OCI-LY7 (cell line): ENCODE results near the gene CERK.
"Not testable (repeated sequence)": the region's sequence is repeated elsewhere in the genome, so short reads cannot be mapped to it uniquely, and the experiment has no call there.

Experiments
- CTCF ChIP-seq: fragments of 200-600 bp; sonication (generic); conservative IDR thresholded peaks from 2 replicates; pipeline ENCODE4 v1.5.1; 2014; ENCODE audit warnings: mild to moderate bottlenecking, antibody characterized with exemption, low read length, moderate library complexity, mixed read lengths
- EZH2phosphoT487 ChIP-seq: fragments of 200-600 bp; sonication (generic); IDR thresholded peaks from 2 replicates; pipeline ENCODE4 v1.6.1; 2018; ENCODE audit warnings: low read depth, borderline replicate concordance, mild to moderate bottlenecking, mixed run types, antibody characterized with exemption, low read length, moderate library complexity, mixed read lengths

DNA sequence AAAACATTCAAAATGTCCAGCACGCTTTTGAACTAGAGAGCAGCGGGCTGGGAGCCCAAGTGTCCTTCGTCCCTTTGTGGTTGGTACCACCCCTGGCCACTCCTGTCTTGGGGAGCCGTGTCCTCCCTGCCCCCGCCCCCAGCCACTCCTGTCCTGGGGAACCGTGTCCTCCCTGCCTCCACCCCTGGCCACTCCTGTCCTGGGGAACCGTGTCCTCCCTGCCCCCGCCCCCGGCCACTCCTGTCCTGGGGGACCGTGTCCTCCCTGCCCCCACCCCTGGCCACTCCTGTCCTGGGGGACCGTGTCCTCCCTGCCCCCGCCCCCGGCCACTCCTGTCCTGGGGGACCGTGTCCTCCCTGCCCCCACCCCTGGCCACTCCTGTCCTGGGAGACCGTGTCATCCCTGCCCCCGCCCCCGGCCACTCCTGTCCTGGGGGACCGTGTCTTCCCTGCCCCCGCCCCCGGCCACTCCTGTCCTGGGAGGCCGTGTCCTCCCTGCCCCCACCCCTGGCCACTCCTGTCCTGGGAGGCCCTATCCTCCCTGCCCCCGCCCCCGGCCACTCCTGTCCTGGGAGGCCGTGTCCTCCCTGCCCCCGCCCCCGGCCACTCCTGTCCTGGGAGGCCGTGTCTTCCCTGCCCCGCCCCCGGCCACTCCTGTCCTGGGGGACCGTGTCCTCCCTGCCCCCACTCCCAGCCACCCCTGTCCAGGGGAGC is 102.9 kb downstream of the CERK start:
- TF ChIP-seq CTCF, EZH2phosphoT487: not testable (repeated sequence)
